Measurements from ENCODE around the gene MAN1C1.

MAN1C1 gene

DNA sequence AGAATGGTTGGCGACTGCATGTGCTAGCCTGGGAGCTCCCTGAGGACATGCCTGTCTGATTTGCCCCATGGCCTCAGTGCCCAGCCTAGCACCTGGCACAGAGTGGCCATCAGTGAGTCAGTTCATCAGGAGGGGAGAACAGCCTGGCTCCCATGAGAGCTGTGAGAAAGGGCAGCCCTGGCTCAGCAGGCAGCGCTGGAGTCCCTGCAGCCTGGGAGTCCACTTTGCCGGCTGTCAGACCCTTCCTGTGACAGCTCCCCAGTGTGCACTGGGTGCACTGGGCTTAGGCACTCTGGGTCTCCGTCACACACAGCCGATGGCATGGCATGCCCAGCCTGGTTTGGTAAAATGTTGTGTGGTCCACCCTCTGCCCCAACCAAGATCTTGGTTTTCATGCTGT is 44.5 kb upstream of the MAN1C1 start:
- no peak overlapping the region for H3K27ac ChIP-seq (ENCODE audit: low read length)
- no peaks in the 10 kb centered on the region for H3K36me3 ChIP-seq (replicated peaks; ENCODE audit: low read depth, low read length)
- no peaks in the 10 kb centered on the region for H3K27me3 ChIP-seq (ENCODE audit: low read depth, low read length)
- H3K4me2 ChIP-seq (ENCODE audit: low read length) = no peak overlapping the region
- H3K4me3 ChIP-seq (ENCODE audit: low read length) = no peak overlapping the region
- H3K9me3 ChIP-seq (ENCODE audit: insufficient read depth, low read length) = no peaks in the 10 kb centered on the region
- no peaks in the 10 kb centered on the region for H4K20me1 ChIP-seq (ENCODE audit: insufficient read depth, low read length)
- no peak overlapping the region for H3K9ac ChIP-seq (ENCODE audit: low read length)
- peaks cover 4% of the 10 kb centered on the region for H3K4me1 ChIP-seq (ENCODE audit: low read length)
- TF ChIP-seq EZH2phosphoT487 (IDR thresholded peaks at IDR 0.05; ENCODE audit: low read depth) = no peak
- TF ChIP-seq, protein P1, sequence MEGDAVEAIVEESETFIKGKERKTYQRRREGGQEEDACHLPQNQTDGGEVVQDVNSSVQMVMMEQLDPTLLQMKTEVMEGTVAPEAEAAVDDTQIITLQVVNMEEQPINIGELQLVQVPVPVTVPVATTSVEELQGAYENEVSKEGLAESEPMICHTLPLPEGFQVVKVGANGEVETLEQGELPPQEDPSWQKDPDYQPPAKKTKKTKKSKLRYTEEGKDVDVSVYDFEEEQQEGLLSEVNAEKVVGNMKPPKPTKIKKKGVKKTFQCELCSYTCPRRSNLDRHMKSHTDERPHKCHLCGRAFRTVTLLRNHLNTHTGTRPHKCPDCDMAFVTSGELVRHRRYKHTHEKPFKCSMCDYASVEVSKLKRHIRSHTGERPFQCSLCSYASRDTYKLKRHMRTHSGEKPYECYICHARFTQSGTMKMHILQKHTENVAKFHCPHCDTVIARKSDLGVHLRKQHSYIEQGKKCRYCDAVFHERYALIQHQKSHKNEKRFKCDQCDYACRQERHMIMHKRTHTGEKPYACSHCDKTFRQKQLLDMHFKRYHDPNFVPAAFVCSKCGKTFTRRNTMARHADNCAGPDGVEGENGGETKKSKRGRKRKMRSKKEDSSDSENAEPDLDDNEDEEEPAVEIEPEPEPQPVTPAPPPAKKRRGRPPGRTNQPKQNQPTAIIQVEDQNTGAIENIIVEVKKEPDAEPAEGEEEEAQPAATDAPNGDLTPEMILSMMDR (IDR thresholded peaks at IDR 0.05; ENCODE audit: low read depth, low read length) = no peak
- H2AFZ ChIP-seq (ENCODE audit: low read depth, low read length) = 0 out of 2 replicates have a peak overlapping the region, but pooled peaks have one; percentile 21
- no peaks in the 10 kb centered on the region for H3K79me2 ChIP-seq (ENCODE audit: low read length)

DNA sequence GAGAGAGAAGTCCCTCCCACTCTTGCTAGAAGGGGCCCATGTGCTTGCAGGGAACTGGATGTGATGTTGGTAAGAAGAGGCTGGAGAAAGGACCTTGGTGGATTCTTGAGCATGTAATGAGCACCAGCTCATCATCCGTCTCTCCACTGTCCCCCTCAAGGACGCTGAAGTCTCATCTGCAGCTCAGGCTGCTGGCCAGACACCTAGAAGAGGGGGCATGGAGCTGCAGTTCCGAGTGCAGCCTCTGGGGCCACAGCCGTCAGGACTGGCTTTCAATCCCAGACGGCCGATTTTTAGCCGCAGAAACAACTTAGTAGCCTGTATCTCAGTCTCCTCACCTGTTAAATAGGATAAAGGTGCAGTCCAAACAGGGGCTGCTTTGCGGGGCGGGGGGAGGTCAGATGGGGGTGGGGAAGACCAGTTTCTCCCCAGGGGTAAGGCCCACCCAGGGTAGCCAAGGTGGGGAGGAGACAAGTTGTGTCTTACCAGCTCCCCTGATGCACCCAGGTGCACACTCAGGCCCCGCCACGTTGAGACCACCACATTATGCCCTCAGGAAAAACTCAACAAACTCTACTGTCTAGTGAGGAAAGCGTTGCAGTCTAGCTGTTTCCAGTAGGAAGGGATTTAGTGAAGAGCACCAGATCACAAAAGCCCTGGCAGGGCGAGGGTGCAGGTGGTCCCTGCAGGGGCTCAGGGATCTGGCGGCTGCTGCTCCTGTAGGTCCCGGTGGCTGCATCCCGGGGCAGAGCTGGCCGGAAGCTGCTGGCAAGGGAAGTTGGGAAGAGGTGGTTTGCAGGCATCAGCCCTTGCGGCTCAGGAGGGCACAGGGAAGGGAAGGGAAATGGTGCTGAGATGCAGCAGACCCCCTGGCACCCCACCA is 43.6 kb upstream of the MAN1C1 start:
- Histone ChIP-seq H3K4me3 (ENCODE audit: low read length) (no peak overlapping the region), H3K79me2 (ENCODE audit: low read length) (no peaks in the 10 kb centered on the region), H3K27me3 (ENCODE audit: low read depth, low read length) (no peaks in the 10 kb centered on the region), H3K4me1 (ENCODE audit: low read length) (peaks cover 4% of the 10 kb centered on the region), H3K9ac (ENCODE audit: low read length) (no peak overlapping the region), H3K27ac (ENCODE audit: low read length) (no peak overlapping the region), H3K4me2 (ENCODE audit: low read length) (peak overlapping the region; percentile 41), H4K20me1 (ENCODE audit: insufficient read depth, low read length) (no peaks in the 10 kb centered on the region), H3K36me3 (replicated peaks; ENCODE audit: low read depth, low read length) (no peaks in the 10 kb centered on the region), H3K9me3 (ENCODE audit: insufficient read depth, low read length) (no peaks in the 10 kb centered on the region), H2AFZ (ENCODE audit: low read depth, low read length) (0 out of 2 replicates have a peak overlapping the region, but pooled peaks have one; percentile 21)
- TF ChIP-seq, protein P1 (IDR thresholded peaks at IDR 0.05; ENCODE audit: low read depth, low read length) = peak; percentile 32; the same call in 1 of the 2 replicates
- no peak for TF ChIP-seq EZH2phosphoT487 (IDR thresholded peaks at IDR 0.05; ENCODE audit: low read depth)

DNA sequence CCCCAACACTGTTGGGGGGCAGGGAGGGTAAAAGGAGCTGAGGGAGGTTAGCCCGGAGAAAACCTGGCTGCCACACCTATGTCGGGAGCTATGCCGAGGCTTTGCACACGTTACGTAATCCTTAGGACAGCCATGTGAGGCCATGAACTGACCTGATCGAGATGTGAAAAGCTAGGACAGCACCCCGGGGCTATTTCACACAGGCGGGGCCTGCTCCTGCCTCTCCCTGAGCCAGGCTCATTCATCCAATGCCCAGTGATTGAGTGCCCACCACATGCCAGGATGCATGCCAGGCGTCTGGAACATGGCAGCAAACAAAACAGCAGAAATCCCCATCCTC is 43.0 kb upstream of the MAN1C1 start:
- no peak overlapping the region for H3K4me2 ChIP-seq (ENCODE audit: low read length)
- no peaks in the 10 kb centered on the region for H3K27me3 ChIP-seq (ENCODE audit: low read depth, low read length)
- no peaks in the 10 kb centered on the region for H4K20me1 ChIP-seq (ENCODE audit: insufficient read depth, low read length)
- H2AFZ ChIP-seq (ENCODE audit: low read depth, low read length) = no peak overlapping the region
- no peaks in the 10 kb centered on the region for H3K36me3 ChIP-seq (replicated peaks; ENCODE audit: low read depth, low read length)
- no peak overlapping the region for H3K9ac ChIP-seq (ENCODE audit: low read length)
- no peak for TF ChIP-seq EZH2phosphoT487 (IDR thresholded peaks at IDR 0.05; ENCODE audit: low read depth)
- TF ChIP-seq, protein P1 (IDR thresholded peaks at IDR 0.05; ENCODE audit: low read depth, low read length) = no peak
- H3K4me3 ChIP-seq (ENCODE audit: low read length) = no peak overlapping the region
- no peak overlapping the region for H3K27ac ChIP-seq (ENCODE audit: low read length)
- peaks cover 4% of the 10 kb centered on the region for H3K4me1 ChIP-seq (ENCODE audit: low read length)
- H3K79me2 ChIP-seq (ENCODE audit: low read length) = no peaks in the 10 kb centered on the region
- no peaks in the 10 kb centered on the region for H3K9me3 ChIP-seq (ENCODE audit: insufficient read depth, low read length)

DNA sequence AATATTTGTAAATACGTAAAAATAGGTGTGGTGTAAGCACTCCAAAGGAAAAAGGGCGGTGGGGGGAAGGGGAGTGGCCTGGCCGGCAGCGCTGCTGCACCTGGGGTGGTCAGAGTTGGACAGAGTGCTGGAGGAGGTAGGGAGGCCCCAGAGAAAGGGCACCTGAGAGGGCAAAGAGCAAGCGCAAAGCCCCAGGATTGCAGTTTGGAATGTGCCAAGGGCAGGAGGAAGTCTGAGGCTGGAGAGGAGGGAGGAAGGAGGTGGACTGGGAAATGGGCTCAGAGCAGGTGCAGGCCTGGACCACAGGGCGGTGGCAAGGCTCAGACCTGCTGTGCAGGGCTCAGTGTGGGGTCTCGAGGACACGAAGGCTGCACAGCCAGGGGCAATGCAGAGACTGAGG is 42.6 kb upstream of the MAN1C1 start:
- no peak for TF ChIP-seq EZH2phosphoT487 (IDR thresholded peaks at IDR 0.05; ENCODE audit: low read depth)
- TF ChIP-seq, protein P1 (IDR thresholded peaks at IDR 0.05; ENCODE audit: low read depth, low read length) = no peak
- H3K9ac ChIP-seq (ENCODE audit: low read length) = no peak overlapping the region
- no peak overlapping the region for H3K4me2 ChIP-seq (ENCODE audit: low read length)
- H3K9me3 ChIP-seq (ENCODE audit: insufficient read depth, low read length) = no peaks in the 10 kb centered on the region
- no peaks in the 10 kb centered on the region for H3K27me3 ChIP-seq (ENCODE audit: low read depth, low read length)
- H3K4me1 ChIP-seq (ENCODE audit: low read length) = peaks cover 4% of the 10 kb centered on the region
- no peaks in the 10 kb centered on the region for H3K36me3 ChIP-seq (replicated peaks; ENCODE audit: low read depth, low read length)
- H4K20me1 ChIP-seq (ENCODE audit: insufficient read depth, low read length) = no peaks in the 10 kb centered on the region
- H3K27ac ChIP-seq (ENCODE audit: low read length) = no peak overlapping the region
- no peak overlapping the region for H3K4me3 ChIP-seq (ENCODE audit: low read length)
- no peak overlapping the region for H2AFZ ChIP-seq (ENCODE audit: low read depth, low read length)
- H3K79me2 ChIP-seq (ENCODE audit: low read length) = no peaks in the 10 kb centered on the region

All from OCI-LY3 (cell line).